Measurements from ENCODE around the gene SAMD9.
"Not testable (repeated sequence)": the region's sequence is repeated elsewhere in the genome, so short reads cannot be mapped to it uniquely, and the experiment has no call there.

- not testable (repeated sequence) for TF ChIP-seq POLR2AphosphoS5, CTCF, EP300 (IDR thresholded peaks at IDR 0.05)
Observed at GRCh38 chr7:93123532-93123931, 5.8 kb upstream of the SAMD9 start.
